ENCODE data around the gene PDZD7.
"Not testable (repeated sequence)": the region's sequence is repeated elsewhere in the genome, so short reads cannot be mapped to it uniquely, and the experiment has no call there.

PDZD7 gene

GRCh38 chr10:101038484-101038883 lies 7.6 kb upstream of the PDZD7 start:
- DNase-seq = no peak

- DNase-seq = no peak
Measured at GRCh38 chr10:101036726-101037125, 5.8 kb upstream of the PDZD7 start.

GRCh38 chr10:101035916-101036702 lies 5.2 kb upstream of the PDZD7 start:
- DNase-seq = no peak

GRCh38 chr10:101035314-101035713 lies 4.4 kb upstream of the PDZD7 start:
- no peak for DNase-seq

- not testable (repeated sequence) for DNase-seq
Measured at GRCh38 chr10:101034404-101034803, 3.5 kb upstream of the PDZD7 start.

- no peak for DNase-seq
Measured at GRCh38 chr10:101033276-101033675, 2.3 kb upstream of the PDZD7 start.

GRCh38 chr10:101032637-101033224 lies 1.8 kb upstream of the PDZD7 start:
- DNase-seq = peak; percentile 71

GRCh38 chr10:101031796-101032636 lies 1.1 kb upstream of the PDZD7 start:
- DNase-seq = peak; percentile 84

GRCh38 chr10:101030496-101031127 lies 317 bp downstream of the PDZD7 start:
- no peak for DNase-seq

- no peak for DNase-seq
Measured at GRCh38 chr10:101029520-101030295, 1.2 kb downstream of the PDZD7 start.

GRCh38 chr10:101028446-101029337 lies 2.2 kb downstream of the PDZD7 start:
- DNase-seq = no peak

- DNase-seq = no peak
Measured at GRCh38 chr10:101027106-101027720, 3.7 kb downstream of the PDZD7 start.

- DNase-seq = no peak
Measured at GRCh38 chr10:101022967-101023705, 7.8 kb downstream of the PDZD7 start.

GRCh38 chr10:101021692-101022251 lies 9.2 kb downstream of the PDZD7 start:
- DNase-seq = no peak

- DNase-seq = no peak
Measured at GRCh38 chr10:101021239-101021638, 9.7 kb downstream of the PDZD7 start.

GRCh38 chr10:101020427-101021075 lies 10.4 kb downstream of the PDZD7 start:
- no peak for DNase-seq

GRCh38 chr10:101019440-101019703 lies 11.6 kb downstream of the PDZD7 start:
- no peak for DNase-seq

- peak; percentile 79 for DNase-seq
Measured at GRCh38 chr10:101018600-101019439, 12.1 kb downstream of the PDZD7 start.

Data from CD4-positive, alpha-beta T cell treated with Interleukin-6 for 4 hours (primary cell).